Skeletal muscle tissue (tissue), 4 donors: ENCODE data around the gene ZFYVE27. TPM values are rescaled to one million over a fixed set of nuclear protein-coding genes. Genes with fewer than 3 reads are reported as not detected.

Experiments used
- H3K27ac ChIP-seq: one replicate; pipeline ENCODE4 v1.7.0; 2013; ENCODE audit warnings: mild to moderate bottlenecking, low read depth, low read length, inconsistent platforms
- H3K27me3 ChIP-seq, 3 donors: one replicate each; pipeline ENCODE4 v1.7.0; 2013; ENCODE audit warnings: low read length in 3 of 3; ENCODE audit not compliant: control insufficient read depth in 3 of 3, insufficient read depth in 3 of 3
- H3K36me3 ChIP-seq, 3 donors: one replicate each; pipeline ENCODE4 v1.7.0; 2013; ENCODE audit warnings: low read length in 3 of 3; ENCODE audit not compliant: control insufficient read depth in 3 of 3, insufficient read depth in 3 of 3
- H3K4me1 ChIP-seq, 3 donors: one replicate each; pipeline ENCODE4 v1.7.0; 2013; ENCODE audit warnings: low read length in 3 of 3, mild to moderate bottlenecking in 3 of 3; ENCODE audit not compliant: control insufficient read depth in 3 of 3, insufficient read depth in 3 of 3
- H3K4me3 ChIP-seq, 3 donors: one replicate each; pipeline ENCODE4 v1.7.0; 2013; ENCODE audit warnings: low read length in 3 of 3
- H3K9ac ChIP-seq, 3 donors: one replicate each; pipeline ENCODE4 v1.7.0; 2013; ENCODE audit warnings: low read length in 3 of 3, mild to moderate bottlenecking in 3 of 3, moderate library complexity in 2 of 3, low read depth in 1 of 3
- H3K9me3 ChIP-seq, 3 donors: one replicate each; pipeline ENCODE4 v1.7.0; 2013; ENCODE audit warnings: low read length in 3 of 3; ENCODE audit not compliant: control insufficient read depth in 3 of 3
- total RNA-seq: library from RNA; depleted of rRNA; stranded (reverse); fragments of >200 nt; gene quantifications from one replicate; pipeline ENCODE4 v1.2.3, GENCODE V29; 2014
- donor health status: Osteomylitis.

ZFYVE27 gene
- total RNA-seq, 1 donor from 2014 or later = 8.4 TPM

GRCh38 chr10:97785731-97786130 lies 48.8 kb downstream of the ZFYVE27 start:
- Histone ChIP-seq H3K4me1 (peaks cover 6 to 19% (median 14%) of the 10 kb centered on the region in 3 donors), H3K9ac (no peak overlapping the region), H3K4me3 (no peak overlapping the region), H3K36me3 (no peaks in the 10 kb centered on the region), H3K9me3 (no peaks in the 10 kb centered on the region), H3K27ac (no peak overlapping the region), H3K27me3 (peaks cover 7 to 19% (median 10%) of the 10 kb centered on the region in 3 donors)

GRCh38 chr10:97788552-97789442 lies 51.9 kb downstream of the ZFYVE27 start:
- Histone ChIP-seq H3K27ac (no peak overlapping the region), H3K9ac (peak overlapping the region in 1 of 3 donors; percentile 8), H3K36me3 (no peaks in the 10 kb centered on the region), H3K9me3 (no peaks in the 10 kb centered on the region), H3K27me3 (peaks cover 11 to 24% (median 21%) of the 10 kb centered on the region in 3 donors), H3K4me3 (no peak overlapping the region), H3K4me1 (peaks cover 0 to 6% (median 6%) of the 10 kb centered on the region in 3 donors)

GRCh38 chr10:97789770-97790397 lies 53.0 kb downstream of the ZFYVE27 start:
- H3K9ac ChIP-seq = no peak overlapping the region
- no peaks in the 10 kb centered on the region for H3K36me3 ChIP-seq
- peaks cover 0 to 6% (median 6%) of the 10 kb centered on the region in 3 donors for H3K4me1 ChIP-seq
- no peaks in the 10 kb centered on the region for H3K9me3 ChIP-seq
- no peak overlapping the region for H3K27ac ChIP-seq
- peaks cover 11 to 24% (median 21%) of the 10 kb centered on the region in 3 donors for H3K27me3 ChIP-seq
- no peak overlapping the region for H3K4me3 ChIP-seq

GRCh38 chr10:97791824-97792721 lies 55.1 kb downstream of the ZFYVE27 start:
- H3K4me1 ChIP-seq = peaks cover 0 to 6% (median 6%) of the 10 kb centered on the region in 3 donors

GRCh38 chr10:97795886-97796285 lies 59.0 kb downstream of the ZFYVE27 start:
- Histone ChIP-seq H3K27ac (no peak overlapping the region), H3K36me3 (no peaks in the 10 kb centered on the region), H3K9ac (no peak overlapping the region), H3K4me1 (peaks cover 0 to 6% (median 0%) of the 10 kb centered on the region in 3 donors), H3K27me3 (peaks cover 7 to 14% (median 13%) of the 10 kb centered on the region in 3 donors), H3K4me3 (no peak overlapping the region), H3K9me3 (peaks cover 0 to 8% (median 0%) of the 10 kb centered on the region in 3 donors)

More at GRCh38 chr10:97791824-97792721, 55.1 kb downstream of the ZFYVE27 start:
- Histone ChIP-seq H3K27me3 (peaks cover 11 to 28% (median 21%) of the 10 kb centered on the region in 3 donors), H3K27ac (no peak overlapping the region), H3K36me3 (no peaks in the 10 kb centered on the region), H3K9ac (peak overlapping the region in 1 of 3 donors; percentile 8), H3K9me3 (no peaks in the 10 kb centered on the region), H3K4me3 (no peak overlapping the region)

GRCh38 chr10:97796651-97797050 lies 59.7 kb downstream of the ZFYVE27 start:
- no peak overlapping the region for H3K4me3 ChIP-seq
- no peaks in the 10 kb centered on the region for H3K36me3 ChIP-seq
- peaks cover 0 to 8% (median 0%) of the 10 kb centered on the region in 3 donors for H3K9me3 ChIP-seq
- peaks cover 0 to 3% (median 0%) of the 10 kb centered on the region in 3 donors for H3K4me1 ChIP-seq
- peaks cover 5 to 15% (median 6%) of the 10 kb centered on the region in 3 donors for H3K27me3 ChIP-seq
- no peak overlapping the region for H3K9ac ChIP-seq
- H3K27ac ChIP-seq = no peak overlapping the region

- Histone ChIP-seq H3K36me3 (no peaks in the 10 kb centered on the region), H3K9ac (no peak overlapping the region), H3K27me3 (peaks cover 3 to 17% (median 4%) of the 10 kb centered on the region in 3 donors), H3K27ac (no peak overlapping the region), H3K4me3 (no peak overlapping the region), H3K4me1 (no peaks in the 10 kb centered on the region), H3K9me3 (peaks cover 0 to 8% (median 0%) of the 10 kb centered on the region in 3 donors)
Measured at GRCh38 chr10:97798958-97799610, 62.2 kb downstream of the ZFYVE27 start.

GRCh38 chr10:97800474-97800873 lies 63.5 kb downstream of the ZFYVE27 start:
- peaks cover 0 to 8% (median 0%) of the 10 kb centered on the region in 3 donors for H3K9me3 ChIP-seq
- H3K27me3 ChIP-seq = peaks cover 3 to 17% (median 4%) of the 10 kb centered on the region in 3 donors

GRCh38 chr10:97801422-97801821 lies 64.5 kb downstream of the ZFYVE27 start:
- no peak overlapping the region for H3K9ac ChIP-seq
- H3K36me3 ChIP-seq = no peaks in the 10 kb centered on the region
- H3K9me3 ChIP-seq = peaks cover 0 to 8% (median 0%) of the 10 kb centered on the region in 3 donors

More at GRCh38 chr10:97800474-97800873, 63.5 kb downstream of the ZFYVE27 start:
- no peak overlapping the region for H3K9ac ChIP-seq
- no peak overlapping the region for H3K4me3 ChIP-seq
- H3K36me3 ChIP-seq = no peaks in the 10 kb centered on the region
- peaks cover 0 to 6% (median 0%) of the 10 kb centered on the region in 3 donors for H3K4me1 ChIP-seq
- no peak overlapping the region for H3K27ac ChIP-seq

More at GRCh38 chr10:97801422-97801821, 64.5 kb downstream of the ZFYVE27 start:
- H3K4me3 ChIP-seq = no peak overlapping the region
- peaks cover 3 to 16% (median 4%) of the 10 kb centered on the region in 3 donors for H3K27me3 ChIP-seq
- H3K27ac ChIP-seq = no peak overlapping the region
- peaks cover 0 to 11% (median 7%) of the 10 kb centered on the region in 3 donors for H3K4me1 ChIP-seq
